CD4-positive, alpha-beta T cell (primary cell): Measurements from ENCODE around the gene GOLT1A. TPM values are rescaled to one million over a fixed set of nuclear protein-coding genes. Genes with fewer than 3 reads are reported as not detected.

Source experiments
- ATAC-seq: fragments of 200-7000 bp; cut with Tn5 transposase; one replicate; pipeline ENCODE4 v1.10.0; 2022; ENCODE audit warnings: mild to moderate bottlenecking; ENCODE audit not compliant: poor library complexity
- CTCF ChIA-PET: fragments of 350-600 bp; sonication (Branson Sonifier 250); formaldehyde crosslinking; loops from one replicate; lab custom pipeline; 2021; ENCODE audit warnings: antibody characterized with exemption, inconsistent platforms; lab: Charles Lee
- POLR2A ChIA-PET: fragments of 350-600 bp; sonication (Branson Sonifier 250); formaldehyde crosslinking; loops from one replicate; lab custom pipeline; 2021; ENCODE audit warnings: antibody characterized with exemption, inconsistent platforms; lab: Charles Lee
- DNase-seq, 14 experiments: peaks; one replicate each; pipeline ENCODE4 v3.0.0-alpha.2; 2013 to 2020; ENCODE audit warnings: mixed read lengths in 2 of 14
- H3K27ac ChIP-seq, 2 donors: one replicate each; pipeline versions ENCODE4 v1.5.1 to v1.7.0; 2013; ENCODE audit warnings: low read length in 2 of 2, low read depth in 1 of 2, mild to moderate bottlenecking in 1 of 2
- H3K27me3 ChIP-seq, 2 experiments: 1 replicate in 1 of 2; 2 replicates in 1 of 2; pipeline versions ENCODE4 v1.6.1 to v1.7.0; 2013; ENCODE audit warnings: low read length in 2 of 2, control low read depth in 1 of 2, mild to moderate bottlenecking in 1 of 2, moderate library complexity in 1 of 2; ENCODE audit not compliant: insufficient read depth in 2 of 2, control insufficient read depth in 1 of 2
- H3K36me3 ChIP-seq: one replicate; pipeline ENCODE4 v1.6.1; 2013; ENCODE audit warnings: low read length, control low read depth; ENCODE audit not compliant: insufficient read depth
- H3K4me1 ChIP-seq: one replicate; pipeline ENCODE4 v1.6.1; 2013; ENCODE audit warnings: low read length, control low read depth; ENCODE audit not compliant: insufficient read depth
- H3K4me3 ChIP-seq: one replicate; pipeline ENCODE4 v1.5.1; 2013; ENCODE audit warnings: mild to moderate bottlenecking, low read length, moderate library complexity
- H3K9me3 ChIP-seq, 2 experiments: 1 replicate in 1 of 2; 2 replicates in 1 of 2; pipeline versions ENCODE4 v1.6.1 to v1.7.0; 2013; ENCODE audit warnings: low read length in 2 of 2, mild to moderate bottlenecking in 2 of 2, control low read depth in 1 of 2, moderate library complexity in 1 of 2; ENCODE audit not compliant: control insufficient read depth in 1 of 2, insufficient read depth in 1 of 2
- H3K27ac Mint-ChIP-seq: one replicate; pipeline ENCODE4 v1.8.0; 2020; ENCODE audit warnings: mixed read lengths
- H3K27me3 Mint-ChIP-seq: one replicate; pipeline ENCODE4 v1.8.0; 2021; ENCODE audit warnings: mixed read lengths
- H3K36me3 Mint-ChIP-seq: one replicate; pipeline ENCODE4 v1.8.0; 2021; ENCODE audit warnings: low read depth, mixed read lengths
- H3K4me1 Mint-ChIP-seq: one replicate; pipeline ENCODE4 v1.8.0; 2021; ENCODE audit warnings: low read depth, mixed read lengths
- H3K4me3 Mint-ChIP-seq: one replicate; pipeline ENCODE4 v1.8.0; 2020; ENCODE audit warnings: mild to moderate bottlenecking, mixed read lengths
- H3K9me3 Mint-ChIP-seq: one replicate; pipeline ENCODE4 v1.8.0; 2020; ENCODE audit warnings: mixed read lengths
- CTCF ChIP-seq: fragments of 200-600 bp; IDR thresholded peaks from one replicate; pipeline ENCODE4 v1.8.0; 2022; ENCODE audit warnings: antibody characterized with exemption, mild to moderate bottlenecking
- intact Hi-C, 2 experiments: fragments of 100-400 bp; cut with DNase I in 1 of 2; cut with micrococcal nuclease in 1 of 2; formaldehyde crosslinking; loops; one replicate each; pipeline versions ENCODE4 v1.15.1 to v1.9.0; 2023 to 2025; cut with DNase I, micrococcal nuclease
- total RNA-seq, 174 experiments: library from RNA in 2 of 174; stranded (reverse) in 2 of 174; gene quantifications; one replicate each; pipeline ENCODE4 v1.2.3 and lab custom pipeline; 2021 to 2026

Gene GOLT1A
- total RNA-seq, 2 experiments from 2014 or later: 0.30 TPM; not detected in 1

- CTCF ChIA-PET: no interaction called here
- DNase-seq (no peak), ATAC-seq (no peak)
- no peaks in the 10 kb centered on the region for H3K4me1 Mint-ChIP-seq
- Histone ChIP-seq H3K27me3 (no peaks in the 10 kb centered on the region), H3K9me3 (no peaks in the 10 kb centered on the region), H3K4me3 (no peak overlapping the region), H3K4me1 (peaks cover 3% of the 10 kb centered on the region), H3K36me3 (no peaks in the 10 kb centered on the region), H3K27ac (no peak overlapping the region)
- no peaks in the 10 kb centered on the region for H3K9me3 Mint-ChIP-seq
- no peak overlapping the region for H3K4me3 Mint-ChIP-seq
- no peaks in the 10 kb centered on the region for H3K27me3 Mint-ChIP-seq
- intact Hi-C loops: no loop called here
- H3K36me3 Mint-ChIP-seq: no peaks in the 10 kb centered on the region
- TF ChIP-seq CTCF: no peak
- H3K27ac Mint-ChIP-seq: no peak overlapping the region
- POLR2A ChIA-PET: no interaction called here
These were observed 8.4 kb upstream of the GOLT1A start for GRCh38 chr1:204222006-204222763.

GRCh38 chr1:204221271-204221670, 7.5 kb upstream of the GOLT1A start:
- Mint-ChIP-seq H3K27ac (no peak overlapping the region), H3K9me3 (no peaks in the 10 kb centered on the region)

GRCh38 chr1:204219971-204220616, 6.3 kb upstream of the GOLT1A start:
- Histone ChIP-seq H3K27ac (no peak overlapping the region), H3K9me3 (no peaks in the 10 kb centered on the region), H3K4me1 (peaks cover 3% of the 10 kb centered on the region), H3K27me3 (no peaks in the 10 kb centered on the region), H3K4me3 (no peak overlapping the region), H3K36me3 (no peaks in the 10 kb centered on the region)
- DNase-seq (no peak), ATAC-seq (no peak)
- Mint-ChIP-seq H3K27me3 (no peaks in the 10 kb centered on the region), H3K27ac (no peak overlapping the region), H3K4me3 (no peak overlapping the region), H3K9me3 (no peaks in the 10 kb centered on the region), H3K36me3 (no peaks in the 10 kb centered on the region), H3K4me1 (no peaks in the 10 kb centered on the region)
- TF ChIP-seq CTCF: no peak
- POLR2A ChIA-PET: no interaction called here
- CTCF ChIA-PET: no interaction called here
- intact Hi-C loops: no loop called here

More at GRCh38 chr1:204221271-204221670, 7.5 kb upstream of the GOLT1A start:
- Histone ChIP-seq H3K4me3 (no peak overlapping the region), H3K27me3 (no peaks in the 10 kb centered on the region), H3K36me3 (no peaks in the 10 kb centered on the region), H3K9me3 (no peaks in the 10 kb centered on the region), H3K4me1 (peaks cover 3% of the 10 kb centered on the region), H3K27ac (no peak overlapping the region)
- Mint-ChIP-seq H3K27me3 (no peaks in the 10 kb centered on the region), H3K36me3 (no peaks in the 10 kb centered on the region), H3K4me3 (no peak overlapping the region), H3K4me1 (no peaks in the 10 kb centered on the region)
- ChIA-PET POLR2A (no interaction called here), CTCF (no interaction called here)
- no peak for TF ChIP-seq CTCF
- ATAC-seq: no peak
- no peak for DNase-seq
- intact Hi-C loops: no loop called here
